Liver (tissue), 9 donors: Measurements from ENCODE around the gene ABLIM2. TPM values are rescaled to one million over a fixed set of nuclear protein-coding genes. Genes with fewer than 3 reads are reported as not detected.

Experiments used
- DNase-seq: peaks from one replicate; pipeline ENCODE4 v3.0.0-alpha.2; 2017; ENCODE audit warnings: low spot score
- H3K27ac ChIP-seq, 2 donors: one replicate each; pipeline ENCODE4 v1.7.0; 2013; ENCODE audit warnings: inconsistent platforms in 2 of 2, low read length in 2 of 2, control low read depth in 1 of 2, low read depth in 1 of 2, mild to moderate bottlenecking in 1 of 2
- H3K27me3 ChIP-seq, 4 donors: one replicate each; pipeline versions ENCODE4 v1.6.1 to v1.7.0; 2013; ENCODE audit warnings: low read length in 3 of 4, inconsistent platforms in 1 of 4, mild to moderate bottlenecking in 1 of 4, moderate library complexity in 1 of 4; ENCODE audit not compliant: control insufficient read depth in 4 of 4, insufficient read depth in 4 of 4
- H3K36me3 ChIP-seq, 4 donors: one replicate each; pipeline versions ENCODE4 v1.6.1 to v1.7.0; 2013; ENCODE audit warnings: low read length in 3 of 4, mild to moderate bottlenecking in 3 of 4, low read depth in 1 of 4, moderate library complexity in 1 of 4; ENCODE audit not compliant: control insufficient read depth in 4 of 4, insufficient read depth in 3 of 4
- H3K4me1 ChIP-seq, 4 donors: one replicate each; pipeline versions ENCODE4 v1.6.1 to v1.7.0; 2013; ENCODE audit warnings: low read length in 3 of 4, mild to moderate bottlenecking in 3 of 4, moderate library complexity in 1 of 4; ENCODE audit not compliant: control insufficient read depth in 4 of 4, insufficient read depth in 4 of 4
- H3K4me3 ChIP-seq, 3 donors: one replicate each; pipeline versions ENCODE4 v1.6.1 to v1.7.0; 2013; ENCODE audit warnings: low read length in 3 of 3, control low read depth in 1 of 3, low read depth in 1 of 3, mild to moderate bottlenecking in 1 of 3
- H3K9ac ChIP-seq, 2 donors: one replicate each; pipeline ENCODE4 v1.7.0; 2013; ENCODE audit warnings: low read length in 2 of 2, mild to moderate bottlenecking in 2 of 2, moderate library complexity in 2 of 2, control low read depth in 1 of 2, low read depth in 1 of 2
- H3K9me3 ChIP-seq, 4 donors: one replicate each; pipeline versions ENCODE4 v1.6.1 to v1.7.0; 2013; ENCODE audit warnings: low read length in 3 of 4; ENCODE audit not compliant: control insufficient read depth in 4 of 4
- EGR1 ChIP-seq, 2 donors: IDR thresholded peaks; 2 replicates each; pipeline ENCODE4 v1.6.1; 2016 to 2018; ENCODE audit warnings: antibody characterized with exemption in 2 of 2, low read depth in 2 of 2
- FOXA1 ChIP-seq: IDR thresholded peaks from 2 replicates; pipeline ENCODE4 v1.6.1; 2016; ENCODE audit warnings: antibody characterized with exemption
- FOXA2 ChIP-seq: IDR thresholded peaks from 2 replicates; pipeline ENCODE4 v1.6.1; 2016; ENCODE audit warnings: antibody characterized with exemption
- GABPA ChIP-seq, 2 donors: IDR thresholded peaks in 1 of 2; conservative IDR thresholded peaks in 1 of 2; 2 replicates each; pipeline ENCODE4 v1.6.1; 2016; ENCODE audit warnings: antibody characterized with exemption in 2 of 2, mild to moderate bottlenecking in 1 of 2, moderate library complexity in 1 of 2
- HNF4A ChIP-seq, 2 donors: conservative IDR thresholded peaks; 2 replicates each; pipeline ENCODE4 v1.6.1; 2016; ENCODE audit warnings: antibody characterized with exemption in 2 of 2, mild to moderate bottlenecking in 2 of 2
- HNF4G ChIP-seq: IDR thresholded peaks from 2 replicates; pipeline ENCODE4 v1.6.1; 2016; ENCODE audit warnings: antibody characterized with exemption
- NR2F2 ChIP-seq: IDR thresholded peaks from 2 replicates; pipeline ENCODE4 v1.6.1; 2016; ENCODE audit warnings: antibody characterized with exemption
- RAD21 ChIP-seq, 2 donors: IDR thresholded peaks; 2 replicates each; pipeline ENCODE4 v1.6.1; 2016; ENCODE audit warnings: antibody characterized with exemption in 2 of 2, mild to moderate bottlenecking in 2 of 2
- SP1 ChIP-seq: IDR thresholded peaks from 2 replicates; pipeline ENCODE4 v1.6.1; 2018; ENCODE audit warnings: antibody characterized with exemption, mild to moderate bottlenecking
- TAF1 ChIP-seq: conservative IDR thresholded peaks from 2 replicates; pipeline ENCODE4 v1.6.1; 2016; ENCODE audit warnings: antibody characterized with exemption, mild to moderate bottlenecking
- YY1 ChIP-seq: IDR thresholded peaks from 2 replicates; pipeline ENCODE4 v1.6.1; 2016; ENCODE audit warnings: antibody characterized with exemption, mild to moderate bottlenecking
- WGBS: extraction: QIAGEN DNeasy Blood & Tissue Kit; methylation state at CpG from one replicate; pipeline ENCODE4 v1.1.7; 2013; 5-methylcytosine and 5-hydroxymethylcytosine counted together
- polyA plus RNA-seq, 2 donors: library from polyadenylated mRNA; stranded (reverse) in 1 of 2; unstranded in 1 of 2; fragments of 200-250 nt in 1 of 2; fragments of >200 nt in 1 of 2; fragmentation: Nextera tagmentation in 1 of 2; extraction: Ambion mirVana in 1 of 2; gene quantifications; one replicate each; pipeline versions ENCODE4 v1.2.1 to v1.2.3, GENCODE V29; 2013 to 2015
- total RNA-seq, 2 donors: library from RNA; depleted of rRNA; stranded (reverse); fragments of >200 nt; gene quantifications; one replicate each; pipeline ENCODE4 v1.2.3, GENCODE V29; 2014
- TF ChIP-seq, protein P1 (sequence below): IDR thresholded peaks from 2 replicates; pipeline ENCODE4 v1.6.1; 2016; ENCODE audit warnings: antibody characterized with exemption, mild to moderate bottlenecking
- TF ChIP-seq, protein P2 (sequence below): IDR thresholded peaks from 2 replicates; pipeline ENCODE4 v1.6.1; 2016; ENCODE audit warnings: antibody characterized with exemption
- TF ChIP-seq, protein P3 (sequence below): fragments of 150-350 bp; IDR thresholded peaks from 2 replicates; pipeline ENCODE4 v1.5.1; 2017; ENCODE audit warnings: improper control_type of control experiment, low read depth, low read length; ENCODE audit not compliant: missing input control
- TF ChIP-seq, protein P4 (sequence below): IDR thresholded peaks from 2 replicates; pipeline ENCODE4 v1.6.1; 2016; ENCODE audit warnings: antibody characterized with exemption
- TF ChIP-seq, protein P5 (sequence below): IDR thresholded peaks from 2 replicates; pipeline ENCODE4 v1.6.1; 2016; ENCODE audit warnings: antibody characterized with exemption
- donor health status: healthy.
- donor health status: healthy.
- donor health status: healthy.
- donor health status: healthy.
- donor health status: healthy.

ABLIM2 gene
- total and polyA plus RNA-seq, 4 donors: 0.75 to 2.5 (median 0.93) TPM

DNA sequence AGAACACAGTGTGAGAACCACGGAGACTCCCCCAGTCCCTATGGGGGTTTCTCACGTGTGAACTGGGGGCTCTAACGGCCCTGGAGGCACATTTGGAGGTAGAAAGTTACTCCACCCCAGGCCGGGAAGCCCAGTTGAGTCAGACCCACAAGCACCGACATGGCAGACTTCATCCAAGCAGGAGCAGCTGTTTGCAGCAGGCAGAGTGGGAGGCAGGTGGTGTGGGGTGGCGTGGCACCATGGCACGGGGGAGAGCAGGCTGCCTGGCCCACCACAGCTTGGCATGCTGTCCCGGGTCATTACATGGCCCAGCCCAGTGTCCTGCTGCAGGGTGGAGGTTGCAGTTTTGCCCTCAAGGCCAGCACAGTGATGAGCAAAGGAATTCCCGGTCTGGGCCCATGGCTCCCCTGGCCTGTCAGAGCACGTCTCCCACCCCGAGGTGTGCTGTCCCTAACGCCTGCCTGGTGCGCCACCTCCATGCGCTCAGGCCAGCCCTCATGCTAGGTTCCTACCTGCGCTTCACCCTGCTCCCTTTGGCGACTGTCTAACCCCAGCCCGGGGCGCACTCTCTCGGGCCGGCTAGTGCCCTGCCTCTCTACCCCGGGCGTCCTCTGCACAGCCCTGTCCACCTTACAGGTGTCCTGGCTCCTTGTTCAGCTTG, 128.4 kb downstream of the ABLIM2 start:
- no peak overlapping the region for H3K27ac ChIP-seq
- DNase-seq: no peak
- H3K4me3 ChIP-seq: no peak overlapping the region
- no peaks in the 10 kb centered on the region for H3K9me3 ChIP-seq
- TF ChIP-seq RAD21 (IDR thresholded peaks at IDR 0.05): no peak
- TF ChIP-seq, protein P1, sequence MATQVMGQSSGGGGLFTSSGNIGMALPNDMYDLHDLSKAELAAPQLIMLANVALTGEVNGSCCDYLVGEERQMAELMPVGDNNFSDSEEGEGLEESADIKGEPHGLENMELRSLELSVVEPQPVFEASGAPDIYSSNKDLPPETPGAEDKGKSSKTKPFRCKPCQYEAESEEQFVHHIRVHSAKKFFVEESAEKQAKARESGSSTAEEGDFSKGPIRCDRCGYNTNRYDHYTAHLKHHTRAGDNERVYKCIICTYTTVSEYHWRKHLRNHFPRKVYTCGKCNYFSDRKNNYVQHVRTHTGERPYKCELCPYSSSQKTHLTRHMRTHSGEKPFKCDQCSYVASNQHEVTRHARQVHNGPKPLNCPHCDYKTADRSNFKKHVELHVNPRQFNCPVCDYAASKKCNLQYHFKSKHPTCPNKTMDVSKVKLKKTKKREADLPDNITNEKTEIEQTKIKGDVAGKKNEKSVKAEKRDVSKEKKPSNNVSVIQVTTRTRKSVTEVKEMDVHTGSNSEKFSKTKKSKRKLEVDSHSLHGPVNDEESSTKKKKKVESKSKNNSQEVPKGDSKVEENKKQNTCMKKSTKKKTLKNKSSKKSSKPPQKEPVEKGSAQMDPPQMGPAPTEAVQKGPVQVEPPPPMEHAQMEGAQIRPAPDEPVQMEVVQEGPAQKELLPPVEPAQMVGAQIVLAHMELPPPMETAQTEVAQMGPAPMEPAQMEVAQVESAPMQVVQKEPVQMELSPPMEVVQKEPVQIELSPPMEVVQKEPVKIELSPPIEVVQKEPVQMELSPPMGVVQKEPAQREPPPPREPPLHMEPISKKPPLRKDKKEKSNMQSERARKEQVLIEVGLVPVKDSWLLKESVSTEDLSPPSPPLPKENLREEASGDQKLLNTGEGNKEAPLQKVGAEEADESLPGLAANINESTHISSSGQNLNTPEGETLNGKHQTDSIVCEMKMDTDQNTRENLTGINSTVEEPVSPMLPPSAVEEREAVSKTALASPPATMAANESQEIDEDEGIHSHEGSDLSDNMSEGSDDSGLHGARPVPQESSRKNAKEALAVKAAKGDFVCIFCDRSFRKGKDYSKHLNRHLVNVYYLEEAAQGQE: no peak
- H3K27me3 ChIP-seq: no peaks in the 10 kb centered on the region
- H3K9ac ChIP-seq: no peak overlapping the region
- H3K4me1 ChIP-seq: no peaks in the 10 kb centered on the region
- 94% methylated on average over 22 of the region's 22 CpGs for WGBS
- no peaks in the 10 kb centered on the region for H3K36me3 ChIP-seq

DNA sequence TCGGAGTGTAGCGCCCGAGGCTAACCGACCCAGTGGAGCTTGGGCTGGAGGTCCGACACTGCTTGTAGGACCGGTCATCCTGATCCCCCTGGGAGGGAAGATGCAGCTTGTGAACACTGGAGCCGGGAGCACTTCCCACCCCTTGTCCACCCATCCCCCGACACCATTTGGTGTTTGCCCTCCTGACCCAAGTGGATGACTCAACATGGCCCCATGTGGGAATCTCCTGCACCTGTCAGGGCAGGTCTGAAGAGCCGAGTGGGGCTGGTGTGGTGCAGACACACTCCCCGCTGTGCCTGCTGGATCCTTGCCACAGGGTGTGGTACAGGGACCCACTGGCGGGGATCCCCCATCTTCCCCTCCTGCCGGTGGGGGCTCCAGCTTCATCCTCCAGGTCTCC, 128.9 kb downstream of the ABLIM2 start:
- WGBS: 89% methylated on average over 12 of the region's 12 CpGs
- no peak for DNase-seq
- H3K9me3 ChIP-seq: no peaks in the 10 kb centered on the region
- TF ChIP-seq, protein P2, sequence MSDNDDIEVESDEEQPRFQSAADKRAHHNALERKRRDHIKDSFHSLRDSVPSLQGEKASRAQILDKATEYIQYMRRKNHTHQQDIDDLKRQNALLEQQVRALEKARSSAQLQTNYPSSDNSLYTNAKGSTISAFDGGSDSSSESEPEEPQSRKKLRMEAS: no peak
- TF ChIP-seq FOXA2 (no peak), HNF4G (no peak), RAD21 (IDR thresholded peaks at IDR 0.05) (no peak)
- TF ChIP-seq, protein P3, sequence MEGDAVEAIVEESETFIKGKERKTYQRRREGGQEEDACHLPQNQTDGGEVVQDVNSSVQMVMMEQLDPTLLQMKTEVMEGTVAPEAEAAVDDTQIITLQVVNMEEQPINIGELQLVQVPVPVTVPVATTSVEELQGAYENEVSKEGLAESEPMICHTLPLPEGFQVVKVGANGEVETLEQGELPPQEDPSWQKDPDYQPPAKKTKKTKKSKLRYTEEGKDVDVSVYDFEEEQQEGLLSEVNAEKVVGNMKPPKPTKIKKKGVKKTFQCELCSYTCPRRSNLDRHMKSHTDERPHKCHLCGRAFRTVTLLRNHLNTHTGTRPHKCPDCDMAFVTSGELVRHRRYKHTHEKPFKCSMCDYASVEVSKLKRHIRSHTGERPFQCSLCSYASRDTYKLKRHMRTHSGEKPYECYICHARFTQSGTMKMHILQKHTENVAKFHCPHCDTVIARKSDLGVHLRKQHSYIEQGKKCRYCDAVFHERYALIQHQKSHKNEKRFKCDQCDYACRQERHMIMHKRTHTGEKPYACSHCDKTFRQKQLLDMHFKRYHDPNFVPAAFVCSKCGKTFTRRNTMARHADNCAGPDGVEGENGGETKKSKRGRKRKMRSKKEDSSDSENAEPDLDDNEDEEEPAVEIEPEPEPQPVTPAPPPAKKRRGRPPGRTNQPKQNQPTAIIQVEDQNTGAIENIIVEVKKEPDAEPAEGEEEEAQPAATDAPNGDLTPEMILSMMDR: no peak
- no peaks in the 10 kb centered on the region for H3K4me1 ChIP-seq
- H3K36me3 ChIP-seq: no peaks in the 10 kb centered on the region
- no peak overlapping the region for H3K4me3 ChIP-seq
- H3K9ac ChIP-seq: no peak overlapping the region
- H3K27ac ChIP-seq: no peak overlapping the region
- H3K27me3 ChIP-seq: no peaks in the 10 kb centered on the region

DNA sequence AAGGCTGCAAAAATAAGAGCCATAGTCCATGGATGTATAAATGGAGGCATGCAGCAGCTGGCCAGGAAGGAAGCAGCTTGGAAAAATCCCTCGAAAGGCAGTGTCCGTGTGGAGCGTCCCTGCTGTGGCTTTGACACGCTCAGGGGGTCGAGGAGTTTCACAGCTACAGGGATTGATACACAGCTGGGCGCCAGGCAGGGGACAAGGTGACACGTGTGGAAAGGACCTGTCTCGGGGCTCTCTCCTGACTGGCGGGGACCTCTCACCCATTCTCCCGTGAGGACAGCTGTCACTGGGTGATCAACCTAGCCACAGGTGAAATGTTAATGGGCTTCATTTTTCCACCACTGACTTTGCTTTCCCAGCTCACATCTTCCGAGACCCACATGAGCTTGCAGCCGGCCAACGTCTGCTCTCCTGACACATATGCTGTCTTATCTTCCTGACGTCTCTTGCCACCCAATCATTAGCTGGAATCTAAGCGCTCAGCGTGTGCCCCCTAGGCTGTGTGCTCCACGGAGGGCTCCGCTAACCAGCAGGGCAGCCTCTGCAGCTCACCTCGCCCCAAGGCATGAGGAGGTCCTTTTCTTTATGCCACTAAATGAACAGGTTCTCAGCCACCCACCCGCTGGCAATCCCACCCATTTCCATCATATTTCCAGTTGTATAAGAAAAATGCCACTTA, 129.6 kb downstream of the ABLIM2 start:
- Histone ChIP-seq H3K36me3 (no peaks in the 10 kb centered on the region), H3K9ac (no peak overlapping the region), H3K27ac (no peak overlapping the region), H3K27me3 (no peaks in the 10 kb centered on the region), H3K4me1 (no peaks in the 10 kb centered on the region), H3K4me3 (no peak overlapping the region), H3K9me3 (no peaks in the 10 kb centered on the region)
- 84% methylated on average over 20 of the region's 20 CpGs for WGBS
- no peak for TF ChIP-seq TAF1
- TF ChIP-seq, protein P4, sequence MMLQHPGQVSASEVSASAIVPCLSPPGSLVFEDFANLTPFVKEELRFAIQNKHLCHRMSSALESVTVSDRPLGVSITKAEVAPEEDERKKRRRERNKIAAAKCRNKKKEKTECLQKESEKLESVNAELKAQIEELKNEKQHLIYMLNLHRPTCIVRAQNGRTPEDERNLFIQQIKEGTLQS: no peak
- no peak for TF ChIP-seq HNF4A (conservative IDR thresholded peaks at IDR 0.05)
- TF ChIP-seq, protein P2: no peak
- no peak for TF ChIP-seq FOXA1
- TF ChIP-seq YY1: no peak
- TF ChIP-seq, protein P5, sequence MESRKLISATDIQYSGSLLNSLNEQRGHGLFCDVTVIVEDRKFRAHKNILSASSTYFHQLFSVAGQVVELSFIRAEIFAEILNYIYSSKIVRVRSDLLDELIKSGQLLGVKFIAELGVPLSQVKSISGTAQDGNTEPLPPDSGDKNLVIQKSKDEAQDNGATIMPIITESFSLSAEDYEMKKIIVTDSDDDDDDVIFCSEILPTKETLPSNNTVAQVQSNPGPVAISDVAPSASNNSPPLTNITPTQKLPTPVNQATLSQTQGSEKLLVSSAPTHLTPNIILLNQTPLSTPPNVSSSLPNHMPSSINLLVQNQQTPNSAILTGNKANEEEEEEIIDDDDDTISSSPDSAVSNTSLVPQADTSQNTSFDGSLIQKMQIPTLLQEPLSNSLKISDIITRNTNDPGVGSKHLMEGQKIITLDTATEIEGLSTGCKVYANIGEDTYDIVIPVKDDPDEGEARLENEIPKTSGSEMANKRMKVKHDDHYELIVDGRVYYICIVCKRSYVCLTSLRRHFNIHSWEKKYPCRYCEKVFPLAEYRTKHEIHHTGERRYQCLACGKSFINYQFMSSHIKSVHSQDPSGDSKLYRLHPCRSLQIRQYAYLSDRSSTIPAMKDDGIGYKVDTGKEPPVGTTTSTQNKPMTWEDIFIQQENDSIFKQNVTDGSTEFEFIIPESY: no peak
- no peak for TF ChIP-seq GABPA (IDR thresholded peaks at IDR 0.05 in 1 of 2, conservative IDR thresholded peaks at IDR 0.05 in 1 of 2)
- no peak for TF ChIP-seq NR2F2
- TF ChIP-seq FOXA2: no peak
- TF ChIP-seq EGR1 (IDR thresholded peaks at IDR 0.05; ENCODE audit: low read depth in 2 of 2): no peak
- no peak for TF ChIP-seq SP1
- no peak for DNase-seq
